ENCODE results near the gene SALL1.

GRCh38 chr16:51124896-51125295 lies 26.2 kb downstream of the SALL1 start:
- TF ChIP-seq CTCF (IDR thresholded peaks at IDR 0.05; ENCODE audit: control extremely low read depth in 1 of 3, insufficient read depth in 1 of 3, low read depth in 1 of 3, low read length in 3 of 3) (peak in 1 of 3 experiments; percentile 4; a peak in 1 of 4 replicates), YY1 (IDR thresholded peaks at IDR 0.05; ENCODE audit: low read depth, low read length) (no peak), EP300 (IDR thresholded peaks at IDR 0.05; ENCODE audit: borderline replicate concordance in 1 of 2, low read depth in 2 of 2, low read length in 2 of 2) (no peak), POLR2A (IDR thresholded peaks at IDR 0.05; ENCODE audit: control extremely low read depth in 1 of 2, low read depth in 2 of 2, low read length in 2 of 2) (no peak), JUND (IDR thresholded peaks at IDR 0.05; ENCODE audit: low read length) (no peak), EZH2 (IDR thresholded peaks at IDR 0.05; ENCODE audit: low read depth, low read length, severe bottlenecking) (no peak), POLR2AphosphoS5 (IDR thresholded peaks at IDR 0.05; ENCODE audit: low read depth, low read length) (no peak), TBP (IDR thresholded peaks at IDR 0.05; ENCODE audit: low read depth, low read length) (no peak), BCL11A (IDR thresholded peaks at IDR 0.05; ENCODE audit: low read depth in 2 of 2, low read length in 2 of 2) (no peak), CEBPB (IDR thresholded peaks at IDR 0.05; ENCODE audit: low read depth, low read length) (no peak)

Data from H1 (cell line).